ENCODE data around the gene ADSS1.
A peak's percentile ranks its signal among the peaks of the same experiment; 100 is the strongest.

The ADSS1 gene

GRCh38 chr14:104723651-104724406 lies at the start of gene ADSS1:
ADSS1 (plus strand) TSS chr14:104724229; CDS start chr14:104724271, 42 bp downstream.
- peak; percentile 22 to 45 (median 36) for DNase-seq (ENCODE audit: low read depth in 2 of 3, low spot score in 2 of 3)

DNA sequence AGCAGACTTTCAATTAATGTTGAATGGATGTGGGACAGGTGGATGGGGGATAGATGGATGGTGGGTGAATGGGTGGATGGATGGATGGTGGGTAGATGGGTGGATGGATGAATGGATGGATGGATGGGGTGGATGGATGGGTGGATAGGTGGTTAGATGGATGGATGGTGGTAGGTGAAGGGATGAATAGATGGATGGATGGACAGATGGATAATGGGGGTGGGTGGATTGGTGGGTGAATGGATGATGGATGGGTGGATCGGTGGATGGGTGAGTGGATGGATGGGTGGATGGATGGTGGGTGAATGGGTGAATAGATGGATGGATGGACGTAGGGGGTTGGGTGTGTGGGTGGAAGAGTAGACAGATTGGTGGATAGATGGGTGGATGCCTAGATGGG lies 48.6 kb upstream of the ADSS1 start:
- no peak for DNase-seq (ENCODE audit: low read depth in 2 of 3, low spot score in 2 of 3)

- DNase-seq (ENCODE audit: low read depth in 2 of 3, low spot score in 2 of 3): no peak
Observed at GRCh38 chr14:104676130-104676693, 47.8 kb upstream of the ADSS1 start.

GRCh38 chr14:104676694-104677511 lies 47.1 kb upstream of the ADSS1 start:
- DNase-seq (ENCODE audit: low read depth in 2 of 3, low spot score in 2 of 3): no peak

DNA sequence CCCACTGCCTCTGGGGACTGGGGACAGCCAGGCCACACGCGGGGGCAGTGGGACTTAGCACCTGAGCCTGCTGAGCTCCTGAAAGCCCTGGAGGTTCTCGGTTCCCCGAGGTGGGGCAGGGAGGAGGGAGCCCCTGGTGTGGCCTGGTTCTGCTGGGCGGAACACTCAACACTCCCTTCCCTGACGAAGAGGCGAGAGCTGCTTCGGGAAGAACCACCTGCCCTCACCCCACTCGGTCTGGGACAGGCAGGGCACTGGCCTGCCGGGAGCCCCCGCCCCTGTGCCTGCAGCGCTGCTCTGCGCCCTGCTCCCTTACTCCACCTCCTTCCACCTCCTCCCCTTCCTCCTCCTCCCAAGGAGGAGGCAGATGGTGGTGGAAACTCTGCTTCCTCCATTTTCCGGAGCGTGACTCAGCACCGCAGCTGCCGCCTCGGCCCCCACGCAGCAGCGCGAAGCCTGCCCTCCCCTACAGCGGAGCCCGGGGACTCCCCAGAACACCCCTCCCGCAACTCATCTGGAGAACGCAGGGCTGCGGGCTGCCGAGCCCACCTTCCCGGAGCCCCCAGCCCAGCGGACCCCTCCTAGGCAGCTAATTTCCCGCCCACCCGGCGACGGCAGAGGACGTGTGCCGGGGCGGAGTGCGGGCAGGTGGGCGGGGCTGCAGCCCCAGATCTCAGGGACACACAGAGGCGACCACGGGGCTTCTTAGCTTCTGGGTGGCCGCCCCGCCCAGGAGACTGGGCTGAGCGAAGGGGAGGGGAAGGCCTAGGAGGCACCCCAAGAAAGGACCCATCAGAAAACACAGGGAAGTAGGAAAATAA lies 46.3 kb upstream of the ADSS1 start:
- peak in 2 of 3 experiments; percentile 37 to 65 for DNase-seq (ENCODE audit: low read depth in 2 of 3, low spot score in 2 of 3)

GRCh38 chr14:104678346-104678745 lies 45.7 kb upstream of the ADSS1 start:
- no peak for DNase-seq (ENCODE audit: low read depth in 2 of 3, low spot score in 2 of 3)

DNA sequence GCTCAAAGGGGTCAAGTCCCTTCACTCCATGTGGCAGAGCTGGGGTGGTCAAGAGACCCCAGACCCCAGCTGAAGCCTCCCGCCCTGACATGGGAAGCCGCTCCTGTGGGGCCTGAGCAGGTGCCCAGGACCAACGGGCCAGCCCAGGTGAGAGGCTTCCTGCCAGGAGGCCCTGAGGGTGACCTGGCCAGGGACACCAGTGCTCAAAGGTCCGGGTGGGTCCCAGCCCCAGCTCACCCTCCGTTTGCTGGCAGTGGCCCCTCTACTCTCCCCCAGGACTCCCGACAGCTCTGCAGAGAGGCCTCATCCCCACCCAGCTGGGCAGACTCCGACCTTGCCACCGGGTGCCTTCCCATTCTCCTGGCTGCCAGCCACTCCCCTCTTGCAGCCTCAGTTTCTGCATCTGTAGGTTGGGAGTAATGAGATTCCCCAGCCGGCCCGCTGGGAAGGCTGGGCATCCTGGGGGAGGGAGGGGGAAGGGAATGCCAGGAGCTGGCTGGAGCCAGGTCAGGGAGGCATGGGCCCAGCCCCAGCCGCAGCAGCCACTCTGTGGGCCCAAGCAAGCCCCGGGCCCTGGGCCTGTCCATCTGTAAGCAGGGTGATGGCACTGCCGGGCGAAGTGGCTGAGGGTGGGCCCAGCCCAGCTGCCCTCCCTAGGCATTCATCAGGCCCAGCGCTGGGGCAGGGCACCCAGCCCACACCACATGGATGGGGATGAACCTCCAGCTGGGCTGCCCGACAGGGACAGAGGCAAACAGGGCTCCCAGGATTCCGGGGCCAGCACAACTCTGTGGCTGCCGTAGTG lies 44.9 kb upstream of the ADSS1 start:
- no peak for DNase-seq (ENCODE audit: low read depth in 2 of 3, low spot score in 2 of 3)

- no peak for DNase-seq (ENCODE audit: low read depth in 2 of 3, low spot score in 2 of 3)
Observed at GRCh38 chr14:104680056-104680805, 43.8 kb upstream of the ADSS1 start.

DNA sequence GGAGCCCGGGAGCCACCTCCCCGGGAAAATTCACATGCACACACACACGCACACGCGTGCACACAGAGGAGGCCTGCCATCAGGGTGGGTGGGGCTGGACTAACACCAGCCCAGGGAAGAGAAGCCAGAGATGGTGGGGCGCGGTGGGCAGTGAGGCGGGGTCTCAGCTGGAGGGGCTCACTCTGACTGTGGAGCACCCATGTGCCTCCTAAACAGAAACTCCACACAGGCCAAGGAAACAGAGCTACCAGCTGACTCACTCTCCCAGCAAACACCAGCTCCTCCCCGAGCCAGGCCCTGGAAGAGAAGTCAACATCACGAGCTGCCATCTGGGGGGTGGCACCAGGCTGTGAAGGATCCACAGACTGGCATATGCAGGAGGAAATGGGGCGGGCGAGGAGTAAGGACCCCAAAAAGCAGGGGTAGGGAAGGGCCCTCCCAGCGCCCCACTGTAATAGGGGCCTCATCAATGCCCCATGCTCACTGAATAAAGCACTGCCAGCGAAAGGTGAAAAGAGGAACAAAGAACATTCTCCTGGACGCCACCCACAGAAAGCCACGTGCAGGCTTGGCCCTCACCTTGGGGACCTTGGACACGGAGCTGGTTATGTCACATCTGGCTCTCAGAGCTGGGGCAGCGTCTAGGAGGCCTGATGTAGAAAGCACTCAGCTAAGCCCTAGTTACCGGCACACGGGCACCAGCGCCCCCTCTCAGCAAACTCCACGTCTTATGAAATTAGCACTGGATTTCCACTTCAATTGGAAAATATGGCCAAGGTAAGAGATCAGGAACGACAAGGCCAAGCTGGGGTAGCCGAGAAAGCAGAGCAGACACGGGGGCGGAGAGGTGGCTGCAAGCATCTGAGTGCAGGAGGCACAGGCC lies 43.0 kb upstream of the ADSS1 start:
- no peak for DNase-seq (ENCODE audit: low read depth in 2 of 3, low spot score in 2 of 3)

GRCh38 chr14:104681689-104682074 lies 42.3 kb upstream of the ADSS1 start:
- DNase-seq (ENCODE audit: low read depth in 2 of 3, low spot score in 2 of 3): no peak

DNA sequence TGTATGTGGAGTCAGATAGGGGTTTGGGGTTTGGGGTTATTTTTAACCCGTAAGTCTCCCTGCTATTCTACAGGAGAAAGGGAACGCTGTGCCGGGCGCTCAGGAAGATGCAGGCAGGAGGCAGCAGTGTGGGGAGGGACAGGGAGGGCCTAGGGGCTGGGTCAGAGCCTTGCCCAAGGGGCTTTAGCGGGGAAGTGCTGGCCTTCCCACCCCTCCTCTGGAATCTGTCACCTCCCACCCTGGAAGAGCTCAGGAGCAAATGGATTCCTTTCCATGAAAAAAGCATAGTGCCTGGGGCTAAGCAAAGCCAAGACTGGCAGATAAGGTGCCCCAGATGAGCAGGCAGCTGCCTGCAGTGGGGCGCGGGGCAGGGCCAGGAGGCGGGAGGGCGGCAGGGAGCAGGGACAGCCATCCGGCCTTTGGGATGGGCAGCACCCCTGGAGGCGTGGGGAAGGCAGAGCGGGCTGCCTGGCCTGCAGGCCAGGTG lies 41.9 kb upstream of the ADSS1 start:
- no peak for DNase-seq (ENCODE audit: low read depth in 2 of 3, low spot score in 2 of 3)

DNA sequence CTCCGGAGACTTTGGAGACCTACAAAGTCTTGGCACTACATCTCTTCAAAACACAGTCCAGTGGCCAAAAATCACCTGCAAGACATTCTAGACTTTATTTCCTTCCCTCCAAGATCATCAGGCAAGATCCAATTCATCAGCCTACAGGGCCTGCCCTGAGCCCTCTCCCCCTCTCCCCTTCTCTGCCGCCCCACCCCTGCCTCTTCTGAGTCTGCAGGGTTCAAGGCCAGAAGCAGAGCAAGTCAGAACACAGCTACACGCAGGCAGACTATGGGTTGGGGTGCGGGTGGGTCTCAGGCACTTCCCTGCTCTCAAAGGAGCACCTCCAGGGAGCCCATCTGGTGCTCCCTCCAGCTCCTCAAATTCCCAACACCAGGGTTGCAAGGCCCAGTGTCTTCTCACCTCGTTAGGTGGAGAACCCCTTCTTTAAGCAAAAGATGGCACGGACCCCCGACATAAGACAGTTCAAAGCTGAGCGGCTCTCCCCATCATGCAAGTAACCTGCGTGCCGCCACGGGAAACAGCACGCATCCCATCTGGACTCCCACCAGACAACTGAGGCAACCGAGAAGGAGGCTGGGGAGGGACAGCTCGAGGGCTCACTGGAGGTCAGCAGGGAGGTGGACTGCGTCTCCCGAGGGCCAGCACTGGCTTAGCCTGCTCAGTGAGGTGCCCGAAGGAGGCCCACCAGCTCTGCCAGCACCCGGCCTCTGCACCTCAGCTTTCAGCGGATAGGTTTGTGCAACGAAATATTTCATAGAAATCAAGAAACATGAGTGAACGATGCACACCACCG lies 40.2 kb upstream of the ADSS1 start:
- DNase-seq (ENCODE audit: low read depth in 2 of 3, low spot score in 2 of 3): no peak

- DNase-seq (ENCODE audit: low read depth in 2 of 3, low spot score in 2 of 3): no peak
Observed at GRCh38 chr14:104684449-104684821, 39.6 kb upstream of the ADSS1 start.

DNA sequence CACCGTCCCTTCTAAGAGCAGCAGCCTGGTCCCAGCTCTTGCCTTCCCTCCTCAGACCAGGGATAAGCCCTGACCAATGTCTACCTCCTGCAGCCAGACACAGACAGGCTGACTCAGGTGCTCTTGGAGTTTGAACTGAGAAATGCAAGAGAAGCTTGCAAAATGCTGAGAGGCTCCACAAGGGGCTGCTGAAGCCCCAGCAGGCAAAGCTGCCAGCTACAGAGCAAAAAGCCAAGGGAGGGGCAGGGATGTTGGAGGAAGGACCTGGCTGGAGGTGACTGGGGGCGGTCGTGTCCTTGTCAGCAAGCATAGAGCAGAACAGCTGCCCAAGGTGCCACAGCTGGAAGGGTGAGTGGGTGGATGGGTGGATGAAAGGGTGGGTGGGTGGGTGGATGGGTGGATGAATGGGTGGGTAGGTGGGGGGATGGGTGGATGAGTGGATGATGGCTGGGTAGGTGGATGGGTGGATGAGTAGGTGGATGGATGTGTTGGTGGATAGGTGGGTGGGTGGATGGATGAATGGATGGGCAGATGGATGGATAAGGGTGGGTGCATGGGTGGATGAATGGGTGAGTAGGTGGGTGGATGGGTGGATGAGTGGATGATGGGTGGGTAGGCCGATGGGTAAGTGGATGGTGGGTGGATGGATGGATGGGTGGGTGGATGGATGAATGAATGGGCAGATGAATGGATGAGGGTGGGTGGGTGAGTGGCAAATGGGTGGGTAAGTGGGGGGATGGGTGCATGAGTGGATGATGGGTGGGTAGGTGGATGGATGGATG lies 38.6 kb upstream of the ADSS1 start:
- no peak for DNase-seq (ENCODE audit: low read depth in 2 of 3, low spot score in 2 of 3)

DNA sequence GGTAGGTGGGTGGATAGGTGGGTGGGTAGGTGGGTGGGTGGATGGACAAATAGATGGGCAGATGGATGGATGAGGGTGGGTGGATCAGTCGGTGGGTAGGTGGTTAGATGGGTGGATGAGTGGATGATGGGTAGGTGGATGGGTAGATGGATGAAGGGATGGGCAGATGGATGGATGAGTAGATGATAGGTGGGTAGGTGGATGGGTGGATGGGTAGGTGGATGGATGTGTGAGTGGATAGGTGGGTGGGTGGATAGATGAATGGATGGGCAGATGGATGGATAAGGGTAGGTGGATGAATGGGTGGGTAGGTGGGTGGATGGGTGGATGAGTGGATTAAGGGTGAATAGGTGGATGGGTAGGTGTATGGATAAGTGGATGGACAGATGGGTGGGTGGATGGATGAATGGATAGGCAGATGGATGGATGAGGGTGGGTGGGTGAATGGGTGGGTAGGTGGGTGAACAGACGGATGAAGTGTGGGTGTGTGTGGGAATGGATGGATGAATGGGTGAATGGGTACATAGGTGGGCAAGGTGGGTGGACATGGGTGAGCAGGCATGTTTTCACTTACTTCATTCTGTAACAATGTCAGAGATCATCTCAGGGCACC lies 37.9 kb upstream of the ADSS1 start:
- DNase-seq (ENCODE audit: low read depth in 2 of 3, low spot score in 2 of 3): no peak
